ENCODE measurements around the gene HSD17B13. TPM values are rescaled to one million over a fixed set of nuclear protein-coding genes. Genes with fewer than 3 reads are reported as not detected.

Gene HSD17B13
- total and polyA plus RNA-seq, 4 experiments from 2014 or later, result 0.14 to 0.58 (median 0.35) TPM; not detected in 1

- H3K9me3 Mint-ChIP-seq, result no peaks in the 10 kb centered on the region
- H3K4me3 Mint-ChIP-seq, result no peak overlapping the region
- no peaks in the 10 kb centered on the region for H3K4me1 ChIP-seq (ENCODE audit: insufficient read depth, low read length)
- ChIA-PET POLR2A (ENCODE audit: partially characterized antibody) (no interaction called here), CTCF (ENCODE audit: partially characterized antibody) (interaction anchor here (1.3 kb wide), 1 partner anchor 194 kb away, joined by 3 read pairs; no protein-coding TSS in a partner anchor)
- intact Hi-C loops (cut with micrococcal nuclease), result loop anchor here (1.0 to 5.0 kb wide), 2 partner anchors 194 to 576 kb away; no protein-coding TSS in a partner anchor
- no peak overlapping the region for H3K27ac ChIP-seq (ENCODE audit: low read depth, low read length)
- H3K27ac Mint-ChIP-seq, result no peak overlapping the region
- H3K9me3 ChIP-seq (ENCODE audit: control insufficient read depth in 1 of 2, low read length in 2 of 2), result no peaks in the 10 kb centered on the region
- no peak for DNase-seq
- H3K36me3 Mint-ChIP-seq, result no peaks in the 10 kb centered on the region
- no peak overlapping the region for H3K4me3 ChIP-seq (ENCODE audit: low read length in 2 of 2)
- no peaks in the 10 kb centered on the region for H3K27me3 ChIP-seq (ENCODE audit: insufficient read depth, low read length)
- H3K27me3 Mint-ChIP-seq, result peaks cover 6 to 11% of the 10 kb centered on the region in 2 donors
- H3K4me1 Mint-ChIP-seq, result no peaks in the 10 kb centered on the region
- H3K36me3 ChIP-seq (ENCODE audit: insufficient read depth, low read length), result no peaks in the 10 kb centered on the region
These were observed 51.9 kb downstream of the HSD17B13 start for GRCh38 chr4:87270825-87271224.

GRCh38 chr4:87270144-87270543 is 52.5 kb downstream of the HSD17B13 start:
- Mint-ChIP-seq H3K4me1 (no peaks in the 10 kb centered on the region), H3K9me3 (no peaks in the 10 kb centered on the region), H3K27ac (no peak overlapping the region), H3K27me3 (peaks cover 6 to 11% of the 10 kb centered on the region in 2 donors), H3K4me3 (no peak overlapping the region), H3K36me3 (no peaks in the 10 kb centered on the region)
- H3K36me3 ChIP-seq (ENCODE audit: insufficient read depth, low read length), result no peaks in the 10 kb centered on the region
- H3K27ac ChIP-seq (ENCODE audit: low read depth, low read length), result no peak overlapping the region
- no peak for DNase-seq
- POLR2A ChIA-PET (ENCODE audit: partially characterized antibody), result no interaction called here
- no peak overlapping the region for H3K4me3 ChIP-seq (ENCODE audit: low read length in 2 of 2)
- H3K9me3 ChIP-seq (ENCODE audit: control insufficient read depth in 1 of 2, low read length in 2 of 2), result no peaks in the 10 kb centered on the region
- CTCF ChIA-PET (ENCODE audit: partially characterized antibody), result no interaction called here
- intact Hi-C loops (cut with micrococcal nuclease), result loop anchor here (1.0 to 5.0 kb wide), 2 partner anchors 195 to 577 kb away; no protein-coding TSS in a partner anchor
- H3K27me3 ChIP-seq (ENCODE audit: insufficient read depth, low read length), result no peaks in the 10 kb centered on the region
- no peaks in the 10 kb centered on the region for H3K4me1 ChIP-seq (ENCODE audit: insufficient read depth, low read length)

- Histone ChIP-seq H3K4me3 (ENCODE audit: low read length in 2 of 2) (no peak overlapping the region), H3K27me3 (ENCODE audit: insufficient read depth, low read length) (no peaks in the 10 kb centered on the region), H3K27ac (ENCODE audit: low read depth, low read length) (no peak overlapping the region), H3K9me3 (ENCODE audit: control insufficient read depth in 1 of 2, low read length in 2 of 2) (no peaks in the 10 kb centered on the region), H3K4me1 (ENCODE audit: insufficient read depth, low read length) (no peaks in the 10 kb centered on the region), H3K36me3 (ENCODE audit: insufficient read depth, low read length) (no peaks in the 10 kb centered on the region)
- ChIA-PET CTCF (ENCODE audit: partially characterized antibody) (no interaction called here), POLR2A (ENCODE audit: partially characterized antibody) (no interaction called here)
- no peak for DNase-seq
- Mint-ChIP-seq H3K27ac (no peak overlapping the region), H3K36me3 (no peaks in the 10 kb centered on the region), H3K9me3 (peaks cover 0 to 7% (median under 1%) of the 10 kb centered on the region in 8 donors), H3K4me3 (no peak overlapping the region), H3K4me1 (no peaks in the 10 kb centered on the region), H3K27me3 (peaks cover 9 to 11% of the 10 kb centered on the region in 2 donors)
- intact Hi-C loops (cut with micrococcal nuclease), result no loop called here
These were observed 54.3 kb downstream of the HSD17B13 start for GRCh38 chr4:87268411-87268810.

GRCh38 chr4:87266986-87267385 is 55.7 kb downstream of the HSD17B13 start:
- no peak overlapping the region for H3K27ac Mint-ChIP-seq
- Histone ChIP-seq H3K27ac (ENCODE audit: low read depth, low read length) (no peak overlapping the region), H3K27me3 (ENCODE audit: insufficient read depth, low read length) (no peaks in the 10 kb centered on the region), H3K9me3 (ENCODE audit: control insufficient read depth in 1 of 2, low read length in 2 of 2) (no peaks in the 10 kb centered on the region), H3K4me1 (ENCODE audit: insufficient read depth, low read length) (no peaks in the 10 kb centered on the region), H3K4me3 (ENCODE audit: low read length in 2 of 2) (no peak overlapping the region), H3K36me3 (ENCODE audit: insufficient read depth, low read length) (no peaks in the 10 kb centered on the region)
- no peaks in the 10 kb centered on the region for H3K36me3 Mint-ChIP-seq
- intact Hi-C loops (cut with micrococcal nuclease), result no loop called here
- no peak overlapping the region for H3K4me3 Mint-ChIP-seq
- peaks cover 0 to 15% (median 8%) of the 10 kb centered on the region in 8 donors for H3K9me3 Mint-ChIP-seq
- peaks cover 12% of the 10 kb centered on the region in 2 donors for H3K27me3 Mint-ChIP-seq
- no peaks in the 10 kb centered on the region for H3K4me1 Mint-ChIP-seq
- no peak for DNase-seq
- ChIA-PET CTCF (ENCODE audit: partially characterized antibody) (no interaction called here), POLR2A (ENCODE audit: partially characterized antibody) (no interaction called here)

GRCh38 chr4:87262886-87263285 is 59.8 kb downstream of the HSD17B13 start:
- no peaks in the 10 kb centered on the region for H3K27me3 ChIP-seq (ENCODE audit: insufficient read depth, low read length)
- Mint-ChIP-seq H3K27me3 (peaks cover 8 to 12% of the 10 kb centered on the region in 2 donors), H3K36me3 (no peaks in the 10 kb centered on the region), H3K4me3 (no peak overlapping the region), H3K27ac (no peak overlapping the region), H3K9me3 (peaks cover 0 to 15% (median 8%) of the 10 kb centered on the region in 8 donors), H3K4me1 (no peaks in the 10 kb centered on the region)
- no peak for DNase-seq
- no peaks in the 10 kb centered on the region for H3K36me3 ChIP-seq (ENCODE audit: insufficient read depth, low read length)
- H3K27ac ChIP-seq (ENCODE audit: low read depth, low read length), result no peak overlapping the region
- H3K4me1 ChIP-seq (ENCODE audit: insufficient read depth, low read length), result no peaks in the 10 kb centered on the region
- CTCF ChIA-PET (ENCODE audit: partially characterized antibody), result interaction anchor here (1.4 kb wide), 1 partner anchor 28 kb away, joined by 4 read pairs; no protein-coding TSS in a partner anchor
- intact Hi-C loops (cut with micrococcal nuclease), result no loop called here
- POLR2A ChIA-PET (ENCODE audit: partially characterized antibody), result no interaction called here
- H3K4me3 ChIP-seq (ENCODE audit: low read length in 2 of 2), result no peak overlapping the region
- no peaks in the 10 kb centered on the region for H3K9me3 ChIP-seq (ENCODE audit: control insufficient read depth in 1 of 2, low read length in 2 of 2)

- ChIA-PET CTCF (ENCODE audit: partially characterized antibody) (no interaction called here), POLR2A (ENCODE audit: partially characterized antibody) (no interaction called here)
- H3K4me1 ChIP-seq (ENCODE audit: insufficient read depth, low read length), result no peaks in the 10 kb centered on the region
- no peak overlapping the region for H3K4me3 ChIP-seq (ENCODE audit: low read length in 2 of 2)
- no peak for DNase-seq
- no peak overlapping the region for H3K27ac ChIP-seq (ENCODE audit: low read depth, low read length)
- no peaks in the 10 kb centered on the region for H3K27me3 ChIP-seq (ENCODE audit: insufficient read depth, low read length)
- Mint-ChIP-seq H3K9me3 (peaks cover 0 to 19% (median 8%) of the 10 kb centered on the region in 8 donors), H3K4me1 (no peaks in the 10 kb centered on the region), H3K36me3 (no peaks in the 10 kb centered on the region), H3K4me3 (no peak overlapping the region), H3K27me3 (peaks cover 5 to 10% of the 10 kb centered on the region in 2 donors), H3K27ac (no peak overlapping the region)
- no peaks in the 10 kb centered on the region for H3K36me3 ChIP-seq (ENCODE audit: insufficient read depth, low read length)
- intact Hi-C loops (cut with micrococcal nuclease), result no loop called here
- H3K9me3 ChIP-seq (ENCODE audit: control insufficient read depth in 1 of 2, low read length in 2 of 2), result no peaks in the 10 kb centered on the region
These were observed 62.2 kb downstream of the HSD17B13 start for GRCh38 chr4:87260477-87260876.

- POLR2A ChIA-PET (ENCODE audit: partially characterized antibody), result no interaction called here
- Mint-ChIP-seq H3K27ac (no peak overlapping the region), H3K4me1 (no peaks in the 10 kb centered on the region), H3K36me3 (no peaks in the 10 kb centered on the region), H3K9me3 (peaks cover 0 to 16% (median 7%) of the 10 kb centered on the region in 8 donors), H3K27me3 (peaks cover 5 to 6% of the 10 kb centered on the region in 2 donors), H3K4me3 (no peak overlapping the region)
- no peaks in the 10 kb centered on the region for H3K4me1 ChIP-seq (ENCODE audit: insufficient read depth, low read length)
- no peaks in the 10 kb centered on the region for H3K9me3 ChIP-seq (ENCODE audit: control insufficient read depth in 1 of 2, low read length in 2 of 2)
- no peak for DNase-seq
- H3K4me3 ChIP-seq (ENCODE audit: low read length in 2 of 2), result no peak overlapping the region
- H3K27me3 ChIP-seq (ENCODE audit: insufficient read depth, low read length), result no peaks in the 10 kb centered on the region
- intact Hi-C loops (cut with micrococcal nuclease), result no loop called here
- no peak overlapping the region for H3K27ac ChIP-seq (ENCODE audit: low read depth, low read length)
- CTCF ChIA-PET (ENCODE audit: partially characterized antibody), result no interaction called here
- no peaks in the 10 kb centered on the region for H3K36me3 ChIP-seq (ENCODE audit: insufficient read depth, low read length)
These were observed 64.0 kb downstream of the HSD17B13 start for GRCh38 chr4:87258677-87259076.

GRCh38 chr4:87257523-87257922 is 65.2 kb downstream of the HSD17B13 start:
- H3K4me3 ChIP-seq (ENCODE audit: low read length in 2 of 2), result no peak overlapping the region
- ChIA-PET CTCF (ENCODE audit: partially characterized antibody) (no interaction called here), POLR2A (ENCODE audit: partially characterized antibody) (no interaction called here)
- no peaks in the 10 kb centered on the region for H3K27me3 ChIP-seq (ENCODE audit: insufficient read depth, low read length)
- H3K36me3 ChIP-seq (ENCODE audit: insufficient read depth, low read length), result no peaks in the 10 kb centered on the region
- no peak overlapping the region for H3K4me3 Mint-ChIP-seq
- peaks cover 0 to 7% (median 2%) of the 10 kb centered on the region in 8 donors for H3K9me3 Mint-ChIP-seq
- DNase-seq, result no peak
- H3K27ac Mint-ChIP-seq, result no peak overlapping the region
- no peaks in the 10 kb centered on the region for H3K36me3 Mint-ChIP-seq
- intact Hi-C loops (cut with micrococcal nuclease), result no loop called here
- no peaks in the 10 kb centered on the region for H3K4me1 Mint-ChIP-seq
- H3K27ac ChIP-seq (ENCODE audit: low read depth, low read length), result no peak overlapping the region
- peaks cover 2% of the 10 kb centered on the region in 2 donors for H3K27me3 Mint-ChIP-seq
- no peaks in the 10 kb centered on the region for H3K4me1 ChIP-seq (ENCODE audit: insufficient read depth, low read length)
- no peaks in the 10 kb centered on the region for H3K9me3 ChIP-seq (ENCODE audit: control insufficient read depth in 1 of 2, low read length in 2 of 2)

Measured in CD4-positive, alpha-beta memory T cell (primary cell).